NCI-H146 (cell line): Measurements from ENCODE around the gene CS.
"Not testable (repeated sequence)": the region's sequence is repeated elsewhere in the genome, so short reads cannot be mapped to it uniquely, and the experiment has no call there.

Experiments used
- DNase-seq: peaks from one replicate; lab custom pipeline; 2025; lab: John Stamatoyannopoulos, UW

CS gene

GRCh38 chr12:56299853-56300643 lies at the start of gene CS:
CS (minus strand) TSS chr12:56300330; CDS start chr12:56300201, 129 bp downstream.
- peak; percentile 100 for DNase-seq

GRCh38 chr12:56348776-56349175 lies 48.6 kb upstream of the CS start:
- DNase-seq: no peak

GRCh38 chr12:56347255-56347654 lies 47.1 kb upstream of the CS start:
- not testable (repeated sequence) for DNase-seq

GRCh38 chr12:56346675-56347074 lies 46.5 kb upstream of the CS start:
- DNase-seq: no peak

- DNase-seq: not testable (repeated sequence)
Measured at GRCh38 chr12:56342290-56342689, 42.2 kb upstream of the CS start.

GRCh38 chr12:56341616-56342015 lies 41.5 kb upstream of the CS start:
- DNase-seq: no peak

GRCh38 chr12:56339158-56339422 lies 39.0 kb upstream of the CS start:
- no peak for DNase-seq

GRCh38 chr12:56338308-56339157 lies 38.4 kb upstream of the CS start, which contains the start of gene IL23A:
IL23A (plus strand) TSS chr12:56338884; CDS start chr12:56339045, 161 bp downstream.
- peak; percentile 96 for DNase-seq

- DNase-seq: no peak
Measured at GRCh38 chr12:56337753-56338251, 37.7 kb upstream of the CS start.

- DNase-seq: no peak
Measured at GRCh38 chr12:56336361-56337167, 36.4 kb upstream of the CS start.

GRCh38 chr12:56335527-56335926 lies 35.4 kb upstream of the CS start:
- DNase-seq: not testable (repeated sequence)

- no peak for DNase-seq
Measured at GRCh38 chr12:56334490-56334793, 34.3 kb upstream of the CS start.

GRCh38 chr12:56333679-56334489 lies 33.8 kb upstream of the CS start, which contains the start of gene PAN2:
PAN2 (minus strand) TSS chr12:56334000; CDS start chr12:56333094, 906 bp downstream.
- peak; percentile 99 for DNase-seq

GRCh38 chr12:56333197-56333678 lies 33.1 kb upstream of the CS start:
- no peak for DNase-seq

- DNase-seq: peak; percentile 14
Measured at GRCh38 chr12:56332512-56333196, 32.5 kb upstream of the CS start.

GRCh38 chr12:56330936-56331490 lies 30.9 kb upstream of the CS start:
- no peak for DNase-seq

- no peak for DNase-seq
Measured at GRCh38 chr12:56326533-56326932, 26.4 kb upstream of the CS start.

- DNase-seq: no peak
Measured at GRCh38 chr12:56326126-56326525, 26.0 kb upstream of the CS start.

GRCh38 chr12:56324206-56324605 lies 24.1 kb upstream of the CS start:
- no peak for DNase-seq

GRCh38 chr12:56321610-56322009 lies 21.5 kb upstream of the CS start:
- DNase-seq: not testable (repeated sequence)
